ENCODE data around the gene FGR. TPM values are rescaled to one million over a fixed set of nuclear protein-coding genes. Genes with fewer than 3 reads are reported as not detected.
A peak's percentile ranks its signal among the peaks of the same experiment; 100 is the strongest.

Gene FGR
- total and polyA plus RNA-seq, 2 experiments from 2014 or later, result 0.18 TPM; not detected in 1

GRCh38 chr1:27562534-27563340 is 72.2 kb downstream of the FGR start:
- no peak for DNase-seq (ENCODE audit: low read depth in 1 of 2, low spot score in 1 of 2)
- H3K4me1 ChIP-seq (ENCODE audit: low read depth), result peaks cover 76% of the 10 kb centered on the region
- H3K36me3 ChIP-seq, result no peaks in the 10 kb centered on the region
- H3K4me3 ChIP-seq, result no peak overlapping the region
- no peaks in the 10 kb centered on the region for H3K9me3 ChIP-seq (ENCODE audit: low read depth)
- TF ChIP-seq CTCF (IDR thresholded peaks at IDR 0.05; ENCODE audit: low read depth, low read length), result no peak
- H3K27me3 ChIP-seq, result no peaks in the 10 kb centered on the region
- H3K27ac ChIP-seq, result peak overlapping the region; percentile 88

Other genes starting within 250 kb of the FGR start
- 1.7 and 1.9 TPM in 2 replicates for gene GPR3, start 242.6 kb downstream of the FGR start, total RNA-seq
- 2.8 and 3.1 TPM in 2 replicates for gene GPR3, start 242.6 kb downstream of the FGR start, polyA plus RNA-seq
- gene WASF2, start 145.0 kb downstream of the FGR start, total RNA-seq, result 18.8 and 32.7 TPM in 2 replicates
- 53.4 and 69.2 TPM in 2 replicates for gene WASF2, start 145.0 kb downstream of the FGR start, polyA plus RNA-seq
- gene AHDC1, start 31.0 kb downstream of the FGR start, total RNA-seq, result 31.0 and 58.1 TPM in 2 replicates
- 16.3 and 21.1 TPM in 2 replicates for gene AHDC1, start 31.0 kb downstream of the FGR start, polyA plus RNA-seq
- 30.4 and 36.5 TPM in 2 replicates for gene IFI6, start 37.0 kb upstream of the FGR start, total RNA-seq
- 35.2 and 56.2 TPM in 2 replicates for gene IFI6, start 37.0 kb upstream of the FGR start, polyA plus RNA-seq
- 12.6 and 13.4 TPM in 2 replicates for gene FAM76A, start 90.8 kb upstream of the FGR start, total RNA-seq
- 3.5 and 6.7 TPM in 2 replicates for gene FAM76A, start 90.8 kb upstream of the FGR start, polyA plus RNA-seq
- gene STX12, start 138.0 kb upstream of the FGR start, total RNA-seq, result 17.8 and 36.5 TPM in 2 replicates
- 18.5 and 22.3 TPM in 2 replicates for gene STX12, start 138.0 kb upstream of the FGR start, polyA plus RNA-seq
- gene PPP1R8, start 195.6 kb upstream of the FGR start, total RNA-seq, result 47.1 and 58.7 TPM in 2 replicates
- gene PPP1R8, start 195.6 kb upstream of the FGR start, polyA plus RNA-seq, result 13.2 and 13.7 TPM in 2 replicates
- gene THEMIS2, start 237.4 kb upstream of the FGR start, total RNA-seq, result 0.92 and 3.1 TPM in 2 replicates
- 0.62 and 1.7 TPM in 2 replicates for gene THEMIS2, start 237.4 kb upstream of the FGR start, polyA plus RNA-seq

All from cardiac muscle cell (in vitro differentiated cells and primary cell).